GM19438 (cell line): ENCODE measurements around the gene ATP10A.
"Not testable (repeated sequence)": the region's sequence is repeated elsewhere in the genome, so short reads cannot be mapped to it uniquely, and the experiment has no call there.

Source experiments
- ATAC-seq: cut with Tn5 transposase; IDR thresholded peaks from one replicate; pipeline ENCODE4 v1.9.1; 2021; ENCODE audit warnings: low read depth; ENCODE audit not compliant: unreplicated experiment

The ATP10A gene

GRCh38 chr15:25886498-25887140 lies 23.5 kb upstream of the ATP10A start:
- no peak for ATAC-seq

DNA sequence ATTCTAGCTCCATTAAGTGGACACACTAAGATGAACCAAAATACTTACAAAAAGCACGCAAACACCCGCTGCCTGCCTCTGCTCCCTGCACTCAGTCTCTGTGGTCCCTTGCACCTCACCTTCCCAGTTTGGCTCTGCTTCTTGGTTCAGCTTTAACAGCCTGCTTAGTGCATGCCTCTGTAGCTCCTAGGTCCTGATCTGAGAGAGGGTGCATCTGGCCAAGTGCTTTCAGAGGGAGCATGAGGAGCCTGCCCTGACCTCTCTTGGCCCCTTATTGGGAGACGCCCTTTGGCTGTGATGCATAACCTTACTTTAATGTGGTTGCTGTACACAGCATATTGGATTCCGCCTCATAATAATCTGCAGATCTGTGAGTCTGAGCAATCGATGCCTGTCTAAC lies 21.2 kb upstream of the ATP10A start:
- ATAC-seq, result no peak

GRCh38 chr15:25883463-25884259 lies 20.5 kb upstream of the ATP10A start:
- no peak for ATAC-seq

GRCh38 chr15:25882466-25882865 lies 19.3 kb upstream of the ATP10A start:
- no peak for ATAC-seq

DNA sequence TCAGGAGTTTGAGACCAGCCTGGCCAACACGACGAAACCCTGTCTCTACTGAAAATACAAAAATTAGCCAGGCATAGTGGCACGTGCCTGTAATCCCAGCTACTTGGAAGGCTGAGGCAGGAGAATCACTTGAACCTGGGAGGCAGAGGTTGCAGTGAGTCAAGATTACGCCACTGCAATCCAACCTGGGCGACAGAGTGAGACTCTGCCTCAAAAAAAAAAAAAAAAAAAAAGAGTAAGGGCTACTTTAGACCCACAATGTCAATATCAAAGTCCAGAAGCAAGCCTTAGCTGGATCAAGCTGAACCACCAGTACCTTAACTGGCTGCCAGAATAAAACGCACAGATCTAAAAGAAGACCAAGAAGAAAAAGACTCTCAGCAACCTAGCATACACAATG lies 17.8 kb upstream of the ATP10A start:
- ATAC-seq, result not testable (repeated sequence)

DNA sequence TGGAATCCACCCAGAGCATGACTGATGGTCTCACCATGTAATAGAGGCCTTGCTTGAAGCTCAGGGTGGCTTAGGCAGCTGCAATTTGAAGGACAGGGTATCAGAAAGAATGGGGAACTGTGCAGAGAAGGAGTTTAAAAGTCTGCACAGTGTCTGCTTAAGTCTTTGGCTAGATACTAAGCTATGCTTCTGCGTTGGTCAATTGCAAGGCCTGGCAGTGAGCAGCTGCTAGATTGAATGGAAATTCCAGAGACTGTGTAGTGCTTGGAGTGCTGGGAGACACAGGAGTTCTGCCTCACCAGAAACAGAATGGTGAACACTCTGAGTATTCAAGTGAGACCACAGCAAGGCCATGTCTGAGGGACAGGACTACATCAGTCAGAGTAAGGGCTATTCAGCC lies 17.3 kb upstream of the ATP10A start:
- no peak for ATAC-seq

DNA sequence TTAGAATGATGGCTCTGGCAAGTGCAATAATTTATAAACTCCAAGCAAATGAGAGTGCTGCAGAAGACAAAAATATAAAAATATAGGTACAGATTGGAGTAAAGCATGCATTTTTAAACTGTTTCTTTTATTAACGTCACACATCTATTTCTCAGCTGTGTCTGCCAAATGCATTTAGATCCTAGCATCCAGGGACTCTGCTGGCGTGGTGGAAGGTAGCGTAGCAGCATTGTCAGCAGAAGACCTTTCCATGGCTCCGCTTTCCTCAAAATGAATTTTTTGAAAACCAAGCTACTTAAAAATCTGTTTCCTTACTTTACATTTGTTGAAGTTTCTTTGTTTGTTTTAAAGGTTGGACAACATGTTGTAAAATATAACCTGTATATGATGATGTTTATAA lies 16.3 kb upstream of the ATP10A start:
- no peak for ATAC-seq

GRCh38 chr15:25877681-25878080 lies 14.6 kb upstream of the ATP10A start:
- ATAC-seq, result no peak

DNA sequence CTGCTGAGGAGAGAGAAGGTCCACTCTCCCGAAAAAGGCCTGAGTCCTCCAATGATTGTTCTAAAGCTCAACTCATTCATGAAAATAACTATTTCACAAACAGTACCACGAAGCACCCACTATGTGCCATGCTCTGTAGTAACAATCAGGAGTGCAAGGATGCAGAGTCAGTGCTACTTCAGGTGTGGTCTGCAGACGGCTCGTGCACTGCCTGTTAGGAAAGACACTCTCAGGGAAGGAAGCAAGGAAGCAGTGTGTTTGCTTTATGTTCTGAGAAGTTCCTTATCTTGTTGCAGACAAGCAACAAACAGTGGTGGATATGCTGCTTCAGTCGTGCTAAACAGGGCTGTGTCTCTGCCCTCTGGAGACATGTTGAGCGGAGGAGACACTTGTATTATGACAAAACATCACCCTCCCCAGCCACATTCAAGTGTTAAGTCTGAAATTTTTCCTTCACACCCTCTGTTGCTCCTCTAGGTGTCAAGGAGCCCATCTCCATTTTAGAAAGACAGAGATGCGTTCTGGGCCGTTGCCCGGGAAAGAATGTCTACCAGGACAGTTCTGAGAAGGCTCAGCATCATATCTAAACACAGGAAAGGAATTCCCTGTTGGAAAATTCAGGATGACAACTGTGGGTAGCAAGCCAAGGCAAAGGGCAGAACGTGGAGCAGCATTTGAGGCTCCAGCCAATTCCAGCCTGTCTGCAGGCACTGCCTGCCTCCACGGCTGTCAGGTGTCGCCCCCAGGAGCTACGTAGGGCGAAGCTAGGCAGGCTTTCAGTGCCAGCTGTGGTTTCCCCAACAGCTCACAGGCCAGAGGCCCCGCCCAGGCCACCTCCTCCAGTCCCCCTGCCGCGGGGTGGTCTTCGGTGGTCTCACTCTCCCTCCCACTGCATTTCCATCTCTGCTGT lies 13.4 kb upstream of the ATP10A start:
- ATAC-seq, result no peak

GRCh38 chr15:25875566-25875965 lies 12.4 kb upstream of the ATP10A start:
- no peak for ATAC-seq

DNA sequence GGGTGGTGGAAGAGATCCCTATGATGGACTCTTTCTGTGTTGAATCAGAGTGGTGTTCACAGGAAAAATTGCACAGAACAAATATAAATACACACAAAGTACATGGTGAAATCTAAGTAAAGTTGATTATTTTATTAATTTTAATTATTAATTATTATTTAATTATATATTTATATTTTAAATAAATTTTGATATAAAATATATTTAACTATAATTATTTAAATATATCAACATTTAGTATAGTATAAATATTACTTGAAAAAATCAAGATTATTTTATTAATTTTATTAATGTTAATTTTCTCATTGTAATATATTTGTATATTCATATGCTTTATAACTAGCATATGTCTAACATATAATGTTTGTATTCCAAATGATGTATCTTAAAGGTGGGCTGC lies 11.3 kb upstream of the ATP10A start:
- no peak for ATAC-seq

DNA sequence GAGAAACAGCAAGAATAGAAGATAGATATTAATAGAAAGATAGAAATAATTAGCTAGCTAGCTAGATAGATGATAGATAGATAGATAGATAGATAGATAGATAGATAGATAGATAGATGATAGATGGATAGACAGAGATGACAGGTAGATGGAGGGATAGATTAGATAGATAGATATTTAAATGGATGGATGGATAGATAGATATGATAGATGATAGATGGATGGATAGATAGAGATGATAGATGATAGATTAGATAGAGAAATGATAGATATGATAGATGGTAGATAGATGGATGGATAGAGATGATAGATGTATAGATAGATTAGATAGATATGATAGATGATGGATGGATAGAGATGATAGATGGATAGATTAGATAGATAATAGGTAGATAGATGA lies 8.3 kb upstream of the ATP10A start:
- no peak for ATAC-seq

DNA sequence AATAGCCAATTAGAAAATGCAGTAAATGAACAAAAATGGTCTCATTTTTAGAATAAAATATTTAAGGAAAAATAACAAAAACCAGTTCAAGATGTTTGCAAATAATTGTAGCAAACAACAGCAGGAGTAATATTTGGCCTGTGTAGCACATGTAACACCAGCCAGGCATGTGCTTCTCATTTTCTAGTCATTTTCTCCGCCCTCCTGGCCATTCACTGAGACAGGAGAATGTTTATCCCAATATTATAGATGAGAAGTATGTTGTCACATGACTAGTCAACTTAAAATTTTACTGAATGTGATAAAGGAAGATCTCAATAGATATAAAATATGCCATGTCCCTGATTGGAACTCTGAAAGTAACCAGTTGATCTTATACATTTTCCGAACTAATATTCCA lies 7.8 kb upstream of the ATP10A start:
- no peak for ATAC-seq

GRCh38 chr15:25869701-25870100 lies 6.6 kb upstream of the ATP10A start:
- ATAC-seq, result no peak

DNA sequence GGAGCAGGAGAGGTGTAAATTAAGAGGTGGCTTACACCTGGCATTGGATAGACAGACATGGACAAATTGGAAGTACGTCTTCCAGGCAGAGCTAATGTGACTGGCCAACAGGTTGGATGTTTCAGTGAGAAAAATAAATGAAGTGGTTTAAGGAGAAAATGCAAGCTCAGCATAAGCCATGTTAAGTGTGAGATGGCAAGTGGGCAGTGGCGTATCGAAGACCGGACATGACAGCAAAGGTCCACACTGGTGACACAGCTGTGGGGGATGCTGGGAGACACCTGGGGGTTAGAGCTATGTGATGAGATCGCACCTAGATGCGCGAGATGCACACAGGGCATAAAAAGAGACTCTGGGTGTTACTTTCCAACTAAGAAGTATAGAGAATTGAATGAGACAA lies 3.7 kb upstream of the ATP10A start:
- ATAC-seq, result no peak

DNA sequence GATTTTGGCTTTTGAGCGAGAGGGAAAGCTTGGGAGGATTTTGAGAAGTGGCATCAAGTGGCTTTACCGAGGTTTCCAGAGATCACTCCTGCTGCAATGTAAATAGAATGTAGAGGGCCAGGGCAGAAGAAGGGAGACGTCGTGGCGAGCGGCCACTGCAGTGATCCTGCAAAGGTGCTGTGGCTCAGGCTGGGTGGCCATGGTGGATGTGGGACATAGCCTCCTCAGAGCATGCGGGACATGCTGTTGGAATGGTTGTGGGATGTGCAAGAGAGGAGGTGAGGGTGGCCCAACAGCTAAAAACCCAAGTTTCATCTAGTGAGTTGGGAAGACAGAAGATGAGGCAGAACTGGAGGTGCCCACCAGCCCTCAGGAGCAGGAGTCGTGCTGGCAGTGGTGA lies 3.1 kb upstream of the ATP10A start:
- ATAC-seq, result no peak

DNA sequence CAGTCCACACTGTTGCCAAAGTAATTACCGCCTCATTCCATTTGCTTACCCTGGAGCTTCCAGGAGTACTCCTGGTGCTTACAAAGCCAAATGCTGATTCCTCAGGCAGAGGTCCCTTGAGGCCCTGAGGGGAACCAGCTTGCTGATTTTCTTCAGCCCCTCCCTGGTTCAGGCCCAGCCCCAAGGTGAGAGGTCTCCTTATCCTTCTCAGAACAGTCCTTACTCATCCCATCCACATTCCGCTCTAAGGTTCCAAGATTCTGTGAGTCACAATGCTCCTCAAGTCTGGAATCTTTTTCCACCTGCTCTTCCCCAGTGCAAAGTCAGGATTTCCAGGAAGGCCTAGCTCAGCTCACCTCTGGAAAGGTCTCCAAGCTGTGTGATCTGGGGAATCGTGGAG lies 1.8 kb upstream of the ATP10A start:
- no peak for ATAC-seq

DNA sequence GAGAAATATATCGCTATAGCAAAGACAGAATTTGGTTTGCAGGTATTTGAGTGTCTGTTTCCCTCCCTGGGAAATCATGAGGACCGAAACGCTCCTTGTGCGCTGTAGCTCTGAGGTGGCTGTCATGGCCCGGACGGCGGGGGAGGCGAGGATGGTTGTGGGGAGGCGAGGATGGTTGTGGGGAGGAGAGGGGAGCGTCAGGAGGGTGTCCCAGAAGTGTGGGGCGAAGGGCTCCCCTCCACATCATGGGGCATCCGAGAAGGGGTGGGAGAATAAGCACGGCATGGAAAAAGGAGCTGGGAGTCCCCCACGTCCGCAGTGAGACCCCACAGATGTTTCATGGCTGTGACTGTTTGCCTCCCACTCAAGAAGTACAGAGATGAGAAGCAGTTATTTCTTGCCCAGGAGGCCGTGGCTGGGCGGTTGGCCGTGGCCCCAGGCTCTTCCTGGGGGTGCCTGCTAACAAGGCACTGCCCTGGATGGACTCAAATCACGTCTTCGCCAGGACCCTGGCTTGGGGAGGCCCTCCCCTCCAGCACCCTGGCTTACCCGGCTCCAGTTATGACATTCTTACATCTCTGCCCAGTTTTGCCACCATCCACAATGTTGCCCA lies 947 bp upstream of the ATP10A start:
- ATAC-seq, result no peak

- ATAC-seq, result no peak
Measured at GRCh38 chr15:25862472-25863110, 536 bp downstream of the ATP10A start.

DNA sequence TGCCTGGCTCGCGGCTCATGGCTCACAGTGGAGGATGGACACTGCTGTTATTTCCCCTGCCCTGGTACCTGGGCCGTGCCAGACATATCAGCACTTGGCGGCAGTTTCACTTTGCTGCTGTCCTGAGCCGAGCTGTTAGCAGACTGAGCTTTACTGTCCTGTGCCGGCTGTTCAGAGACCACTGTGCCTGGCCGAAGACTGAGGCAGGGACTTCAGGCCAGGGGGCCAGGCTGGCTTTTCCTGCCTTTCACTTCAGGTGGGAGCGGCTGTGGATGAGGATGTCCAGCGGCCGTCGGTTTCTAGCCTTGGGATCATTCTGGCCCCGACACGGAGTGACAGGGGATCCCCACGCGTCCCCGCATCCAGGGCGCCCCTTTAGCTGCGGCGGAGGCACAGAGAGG lies 1.1 kb downstream of the ATP10A start:
- ATAC-seq, result no peak
